Activated T-cell treated with anti-CD3 and anti-CD28 coated beads, Interleukin-2, amount 50 U/mL, for 1 hour (primary cell): ENCODE results near the gene ACVR2A.

Source experiments
- DNase-seq: peaks from one replicate; pipeline ENCODE4 v3.0.0-alpha.2; 2020

The ACVR2A gene

DNA sequence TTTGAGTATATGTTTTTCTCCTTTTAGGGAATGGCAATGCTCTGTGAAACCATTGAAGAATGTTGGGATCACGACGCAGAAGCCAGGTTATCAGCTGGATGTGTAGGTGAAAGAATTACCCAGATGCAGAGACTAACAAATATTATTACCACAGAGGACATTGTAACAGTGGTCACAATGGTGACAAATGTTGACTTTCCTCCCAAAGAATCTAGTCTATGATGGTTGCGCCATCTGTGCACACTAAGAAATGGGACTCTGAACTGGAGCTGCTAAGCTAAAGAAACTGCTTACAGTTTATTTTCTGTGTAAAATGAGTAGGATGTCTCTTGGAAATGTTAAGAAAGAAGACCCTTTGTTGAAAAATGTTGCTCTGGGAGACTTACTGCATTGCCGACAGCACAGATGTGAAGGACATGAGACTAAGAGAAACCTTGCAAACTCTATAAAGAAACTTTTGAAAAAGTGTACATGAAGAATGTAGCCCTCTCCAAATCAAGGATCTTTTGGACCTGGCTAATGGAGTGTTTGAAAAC is 82.3 kb downstream of the ACVR2A start:
- no peak for DNase-seq

DNA sequence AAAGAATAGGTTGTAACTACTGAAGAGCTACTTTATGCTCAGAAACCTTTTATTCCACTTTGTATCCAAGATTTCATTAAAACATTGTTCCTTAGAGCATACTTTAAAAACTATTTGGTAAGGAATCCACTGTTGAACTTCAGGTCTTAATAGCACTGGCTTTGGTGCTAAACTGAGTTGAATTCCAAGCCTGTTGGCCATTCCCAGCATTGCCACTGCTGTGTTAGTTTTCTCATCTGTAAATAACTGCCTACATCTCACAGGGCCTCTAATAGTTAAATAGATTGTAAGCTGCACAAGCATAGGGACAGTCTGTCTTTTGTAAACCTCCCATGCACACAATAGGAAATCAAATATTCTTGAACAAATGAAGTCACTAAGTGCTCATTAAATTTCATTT is 89.1 kb downstream of the ACVR2A start:
- DNase-seq: no peak

DNA sequence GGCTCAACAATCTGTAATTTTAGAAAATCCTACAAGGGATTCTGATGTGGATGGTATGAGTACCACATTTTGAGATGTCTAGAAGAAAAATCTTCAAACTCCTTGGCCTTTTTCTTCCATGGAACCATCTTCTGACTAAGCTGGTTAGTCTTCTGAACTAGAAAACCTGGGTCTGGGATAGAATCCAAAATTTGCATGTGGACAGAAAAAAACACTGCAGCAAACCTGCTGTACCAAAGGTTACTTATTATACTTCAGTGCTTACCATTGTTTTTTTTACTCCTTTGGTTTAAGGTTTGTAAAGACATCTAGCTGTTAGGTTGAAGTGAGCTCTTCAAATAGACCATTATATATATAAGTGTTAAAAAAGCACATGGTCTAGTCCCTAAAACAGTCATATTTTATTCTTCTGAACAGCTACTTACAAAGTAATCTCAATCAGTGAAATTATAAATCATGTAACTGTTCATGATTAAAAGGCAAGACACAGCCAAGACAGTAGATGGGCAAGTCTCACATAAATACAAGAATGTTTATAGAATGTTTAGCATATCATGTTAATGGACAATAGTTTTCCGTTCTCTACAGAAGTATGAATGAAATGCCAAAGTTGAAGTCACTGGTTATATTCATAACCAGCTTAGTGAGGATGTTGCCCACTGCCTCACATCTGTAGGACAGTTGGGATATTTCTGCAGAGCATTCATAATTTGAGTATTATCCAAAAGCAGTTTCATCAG is 90.2 kb downstream of the ACVR2A start:
- no peak for DNase-seq

DNA sequence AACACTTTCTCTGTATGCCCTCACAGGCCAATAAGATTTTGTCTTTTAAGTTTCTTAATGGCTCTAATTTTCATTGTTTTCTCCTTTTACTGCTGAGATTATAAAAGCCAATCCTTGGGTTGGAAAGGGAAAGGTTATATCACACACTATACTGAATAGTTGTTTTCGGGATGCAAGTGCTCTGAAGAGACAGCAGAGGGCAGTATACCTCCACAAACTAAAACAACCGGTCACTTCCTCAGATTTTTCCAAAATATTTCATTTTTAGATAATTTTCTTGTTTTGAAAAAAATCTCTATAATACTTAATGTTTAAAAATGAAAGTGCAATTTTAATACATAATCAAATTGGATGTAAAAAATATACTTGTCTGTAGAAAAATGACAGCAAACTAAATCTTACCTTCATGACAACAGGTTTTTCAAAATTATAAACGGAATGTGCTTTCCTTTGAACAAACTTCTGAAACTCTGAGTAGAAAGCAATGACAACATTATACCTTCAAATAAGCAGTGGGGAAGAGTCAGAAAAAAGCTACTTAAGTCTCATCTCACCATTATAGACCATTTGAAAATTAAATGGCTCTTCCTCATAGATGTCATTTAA is 93.0 kb downstream of the ACVR2A start:
- DNase-seq: no peak

DNA sequence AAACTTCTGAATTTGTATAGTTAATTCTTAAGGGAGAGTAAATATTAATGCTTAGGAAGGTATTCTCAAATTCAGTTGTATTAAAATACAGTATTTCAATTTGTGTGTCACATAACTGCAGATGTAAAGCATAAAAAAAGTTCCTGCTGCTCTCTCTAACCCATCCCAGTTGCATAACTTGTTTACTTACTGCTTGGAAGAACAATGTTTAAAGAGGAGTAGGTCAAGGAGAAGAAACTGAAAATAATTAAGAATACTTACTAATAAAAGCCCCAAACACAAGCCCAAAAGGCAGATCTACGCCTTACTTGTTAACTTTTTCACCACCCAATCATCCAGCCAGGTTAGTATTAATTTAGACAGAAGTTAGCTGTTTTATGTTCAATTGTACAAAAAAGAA is 94.5 kb downstream of the ACVR2A start:
- no peak for DNase-seq

DNA sequence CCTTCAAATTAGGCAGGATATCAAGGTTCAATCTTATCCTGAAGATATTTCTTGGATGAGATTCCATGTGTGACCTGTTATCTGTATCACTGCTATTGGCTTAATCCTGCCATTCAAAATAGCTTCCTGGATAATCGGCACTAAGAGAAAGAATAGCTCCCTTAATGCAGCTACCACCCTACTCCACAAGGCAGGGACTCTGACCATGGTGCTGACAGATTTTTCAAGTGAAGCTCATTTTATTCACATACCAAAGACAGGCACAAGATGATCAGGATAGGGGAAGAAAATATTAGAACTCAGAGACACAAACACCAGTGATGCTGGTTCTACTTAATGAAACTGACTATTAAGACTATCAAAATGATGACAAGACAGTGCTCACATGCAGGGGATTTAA is 100.8 kb downstream of the ACVR2A start:
- DNase-seq: no peak

DNA sequence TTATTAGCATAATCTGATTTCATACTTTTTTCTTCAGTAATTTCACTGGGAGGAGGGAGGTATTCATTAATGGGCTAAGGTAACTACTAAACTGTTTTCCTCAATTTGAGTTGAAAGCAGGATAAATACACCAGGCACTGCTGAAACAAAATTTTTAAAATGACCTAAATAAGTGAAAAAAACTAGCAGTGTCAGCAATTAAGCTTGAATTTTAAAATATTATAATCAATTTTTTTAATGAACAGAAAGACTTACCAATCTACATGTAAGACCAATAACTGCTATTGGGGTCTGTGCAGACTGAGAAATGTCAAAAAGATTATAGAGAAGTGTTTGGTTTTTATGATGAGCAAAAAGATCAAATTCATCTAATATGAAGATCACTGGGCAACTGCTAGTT is 107.3 kb downstream of the ACVR2A start:
- DNase-seq: no peak

DNA sequence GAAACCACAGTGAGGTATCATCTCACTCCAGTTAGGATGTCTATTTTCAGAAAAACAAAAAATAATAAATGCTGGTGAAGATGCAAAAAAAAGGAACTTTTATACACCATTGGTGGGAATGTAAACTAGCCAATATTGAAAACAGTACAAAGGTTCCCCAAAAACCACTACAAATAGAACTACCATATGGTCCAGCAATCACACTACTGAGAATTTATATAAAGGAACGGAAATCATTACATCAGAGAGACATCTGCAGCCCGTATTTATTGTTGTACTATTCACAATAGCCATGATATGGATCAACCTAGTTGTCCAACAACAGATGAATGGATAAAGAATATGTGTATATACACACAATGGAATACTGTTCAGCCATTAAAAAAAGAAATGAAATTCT is 123.7 kb downstream of the ACVR2A start:
- DNase-seq: no peak

DNA sequence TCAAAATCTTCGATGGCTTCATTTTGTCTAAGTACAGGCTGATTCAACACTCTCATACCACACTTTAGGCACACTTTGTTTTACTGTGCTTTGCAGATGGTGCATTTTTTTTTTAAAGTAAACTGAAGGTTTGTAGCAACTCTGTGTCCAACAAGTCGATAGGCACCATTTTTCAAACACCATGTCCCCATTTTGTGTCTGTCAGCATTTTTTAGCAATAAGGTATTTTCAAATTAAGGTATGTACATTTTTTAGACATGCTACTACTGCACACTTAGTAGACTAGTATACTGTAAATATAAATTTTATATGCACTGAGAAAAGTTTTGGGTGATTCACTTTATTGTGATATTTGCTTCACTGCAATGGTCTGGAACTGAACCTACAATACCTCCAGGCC is 131.3 kb downstream of the ACVR2A start:
- no peak for DNase-seq

DNA sequence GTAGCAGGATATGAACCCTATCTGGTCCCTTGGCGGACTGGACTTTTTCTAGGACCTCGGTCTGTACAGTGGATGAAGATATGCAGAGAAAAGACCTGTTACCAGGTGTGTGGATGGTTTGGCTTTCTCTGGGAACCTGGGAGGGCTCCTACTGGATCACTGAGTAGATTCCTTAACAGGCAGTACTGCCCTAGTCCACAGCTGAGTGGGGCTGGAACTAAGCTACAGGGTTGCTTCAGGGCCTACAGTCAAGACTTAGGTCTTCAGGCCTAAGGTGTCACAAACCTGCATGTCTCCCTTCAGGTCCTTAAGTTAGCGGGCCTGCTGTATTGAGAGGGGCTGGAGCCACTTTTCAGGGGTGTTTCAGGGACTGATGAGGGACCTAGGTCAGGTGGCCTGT is 132.8 kb downstream of the ACVR2A start:
- DNase-seq: no peak
